H1 (cell line): Measurements from ENCODE around the gene UGGT2. TPM values are rescaled to one million over a fixed set of nuclear protein-coding genes. Genes with fewer than 3 reads are reported as not detected.

Source experiments
- CTCF ChIA-PET: fragments of 300-600 bp; sonication (Branson Sonifier 250); formaldehyde crosslinking; loops from one replicate; lab custom pipeline; 2021; ENCODE audit not compliant: partially characterized antibody; lab: Charles Lee
- POLR2A ChIA-PET: fragments of 300-600 bp; sonication (Branson Sonifier 250); formaldehyde crosslinking; loops from one replicate; lab custom pipeline; 2021; ENCODE audit warnings: inconsistent platforms; ENCODE audit not compliant: partially characterized antibody; lab: Charles Lee
- DNase-seq, 2 experiments: peaks; one replicate each; pipeline versions ENCODE4 v3.0.0 to v3.0.0-alpha.2; 2010 to 2022; ENCODE audit warnings: low spot score in 2 of 2, low read depth in 1 of 2, mixed read lengths in 1 of 2
- FAIRE-seq: peaks from 2 replicates; lab custom pipeline; 2011; peaks lifted over from hg19 to GRCh38; lab: Jason Lieb, UNC
- H2AFZ ChIP-seq: 2 replicates; pipeline ENCODE4 v1.8.1; 2012; ENCODE audit warnings: low read length, inconsistent platforms
- H2AK5ac ChIP-seq: 2 replicates; pipeline ENCODE4 v1.6.1; 2013; ENCODE audit warnings: low read depth, low read length
- H2BK120ac ChIP-seq: replicated peaks from 2 replicates; pipeline ENCODE3; 2013; ENCODE audit warnings: low read depth, low read length, inconsistent platforms
- H2BK12ac ChIP-seq: 2 replicates; pipeline ENCODE4 v1.6.1; 2013; ENCODE audit warnings: low read depth, low read length
- H2BK15ac ChIP-seq: 2 replicates; pipeline ENCODE4 v1.6.1; 2013; ENCODE audit warnings: low read length
- H2BK20ac ChIP-seq: 2 replicates; pipeline ENCODE4 v1.6.1; 2013; ENCODE audit warnings: low read length
- H2BK5ac ChIP-seq: 2 replicates; pipeline ENCODE4 v1.6.1; 2013; ENCODE audit warnings: low read depth, low read length
- H3K14ac ChIP-seq: 2 replicates; pipeline ENCODE4 v1.6.1; 2013; ENCODE audit warnings: inconsistent platforms; ENCODE audit not compliant: insufficient read length
- H3K18ac ChIP-seq: 2 replicates; pipeline ENCODE4 v1.6.1; 2013; ENCODE audit warnings: low read length; ENCODE audit errors: extremely low read depth
- H3K23ac ChIP-seq: 2 replicates; pipeline ENCODE4 v1.6.1; 2013; ENCODE audit warnings: inconsistent platforms; ENCODE audit not compliant: insufficient read length
- H3K23me2 ChIP-seq: 2 replicates; pipeline ENCODE4 v1.6.1; 2013; ENCODE audit warnings: low read depth, low read length
- H3K27ac ChIP-seq: 2 replicates; pipeline ENCODE4 v1.6.1; 2011; ENCODE audit warnings: low read depth, low read length, inconsistent platforms
- H3K27me3 ChIP-seq, 4 experiments: replicated peaks in 1 of 4; 1 replicate in 1 of 4; 2 replicates in 3 of 4; pipeline versions ENCODE4 v1.6.1 to v1.8.1; 2011 to 2013; ENCODE audit warnings: low read length in 3 of 4, mild to moderate bottlenecking in 3 of 4, inconsistent platforms in 2 of 4, mixed read lengths in 2 of 4, moderate library complexity in 1 of 4; ENCODE audit not compliant: control insufficient read depth in 3 of 4, insufficient read depth in 3 of 4; ENCODE audit errors: extremely low read depth in 1 of 4
- H3K36me3 ChIP-seq, 4 experiments: 2 replicates each; pipeline versions ENCODE4 v1.6.1 to v1.8.1; 2011 to 2013; ENCODE audit warnings: mild to moderate bottlenecking in 4 of 4, low read length in 3 of 4, moderate library complexity in 2 of 4, control low read depth in 1 of 4, inconsistent platforms in 1 of 4; ENCODE audit not compliant: insufficient read depth in 4 of 4, control insufficient read depth in 2 of 4
- H3K4ac ChIP-seq: replicated peaks from 2 replicates; pipeline ENCODE3; 2013; ENCODE audit warnings: low read length, low read depth, mixed read lengths, inconsistent platforms; ENCODE audit not compliant: insufficient read length
- H3K4me1 ChIP-seq, 4 experiments: replicated peaks in 1 of 4; 1 replicate in 1 of 4; 2 replicates in 3 of 4; pipeline versions ENCODE4 v1.6.1 to v1.8.1; 2011 to 2013; ENCODE audit warnings: low read length in 3 of 4, inconsistent platforms in 2 of 4, mixed read lengths in 1 of 4; ENCODE audit not compliant: insufficient read depth in 4 of 4, control insufficient read depth in 3 of 4
- H3K4me2 ChIP-seq, 2 experiments: 2 replicates each; pipeline versions ENCODE4 v1.6.1 to v1.8.1; 2011 to 2013; ENCODE audit warnings: low read depth in 2 of 2, low read length in 2 of 2, control low read depth in 1 of 2, inconsistent platforms in 1 of 2, mild to moderate bottlenecking in 1 of 2; ENCODE audit not compliant: insufficient read depth in 1 of 2
- H3K4me3 ChIP-seq, 4 experiments: fragments of 200-600, 300-600 bp in 1 of 4; sonication (generic), shearing (Covaris generic), sonication (Bioruptor Twin) in 1 of 4; 2 replicates each; pipeline versions ENCODE4 v1.5.1 to v1.8.1; 2011 to 2016; ENCODE audit warnings: low read length in 4 of 4, low read depth in 3 of 4, control low read depth in 2 of 4, inconsistent platforms in 2 of 4, mild to moderate bottlenecking in 2 of 4, mixed read lengths in 1 of 4, moderate library complexity in 1 of 4; ENCODE audit not compliant: insufficient read depth in 2 of 4; ENCODE audit errors: extremely low read depth in 1 of 4
- H3K56ac ChIP-seq: replicated peaks from 2 replicates; pipeline ENCODE3; 2013; ENCODE audit warnings: low read depth, mild to moderate bottlenecking, mixed read lengths, low read length, inconsistent platforms; ENCODE audit not compliant: insufficient read length
- H3K79me1 ChIP-seq: 2 replicates; pipeline ENCODE4 v1.6.1; 2013; ENCODE audit warnings: low read depth, low read length, control low read depth
- H3K79me2 ChIP-seq, 2 experiments: 2 replicates each; pipeline versions ENCODE4 v1.6.1 to v1.8.1; 2012 to 2013; ENCODE audit warnings: low read length in 2 of 2, mild to moderate bottlenecking in 2 of 2, inconsistent platforms in 1 of 2; ENCODE audit not compliant: insufficient read depth in 2 of 2, control insufficient read depth in 1 of 2
- H3K9ac ChIP-seq, 4 experiments: replicated peaks in 1 of 4; 1 replicate in 1 of 4; 2 replicates in 3 of 4; pipeline versions ENCODE4 v1.6.1 to v1.8.1; 2011 to 2013; ENCODE audit warnings: low read depth in 3 of 4, low read length in 3 of 4, control low read depth in 2 of 4, mild to moderate bottlenecking in 2 of 4, moderate library complexity in 2 of 4, inconsistent platforms in 1 of 4; ENCODE audit errors: extremely low read depth in 1 of 4
- H3K9me3 ChIP-seq, 2 experiments: 2 replicates each; pipeline versions ENCODE4 v1.6.1 to v1.8.1; 2012 to 2013; ENCODE audit warnings: mild to moderate bottlenecking in 2 of 2, moderate library complexity in 2 of 2, control low read depth in 1 of 2, inconsistent platforms in 1 of 2, low read depth in 1 of 2, low read length in 1 of 2, mixed read lengths in 1 of 2; ENCODE audit not compliant: insufficient read depth in 2 of 2
- H4K20me1 ChIP-seq, 2 experiments: replicated peaks in 1 of 2; 2 replicates each; pipeline versions ENCODE3 to v1.8.1; 2011 to 2013; ENCODE audit warnings: inconsistent platforms in 2 of 2, low read length in 2 of 2, mild to moderate bottlenecking in 1 of 2; ENCODE audit not compliant: insufficient read depth in 2 of 2, control insufficient read depth in 1 of 2
- H4K5ac ChIP-seq: 2 replicates; pipeline ENCODE4 v1.6.1; 2013; ENCODE audit warnings: low read length, low read depth, mixed read lengths, inconsistent platforms; ENCODE audit not compliant: insufficient read length
- H4K8ac ChIP-seq: 2 replicates; pipeline ENCODE4 v1.8.0; 2013; ENCODE audit warnings: mild to moderate bottlenecking, moderate library complexity, low read length, inconsistent platforms; ENCODE audit not compliant: insufficient read depth; ENCODE audit errors: extremely low read depth
- H4K91ac ChIP-seq: replicated peaks from 2 replicates; pipeline ENCODE3; 2013; ENCODE audit warnings: low read length, mixed read lengths, inconsistent platforms; ENCODE audit not compliant: insufficient read length
- ATF3 ChIP-seq: IDR thresholded peaks from 2 replicates; pipeline ENCODE4 v1.6.1; 2011; ENCODE audit warnings: low read depth, mild to moderate bottlenecking, low read length; ENCODE audit not compliant: insufficient read depth
- BRCA1 ChIP-seq: IDR thresholded peaks from 2 replicates; pipeline ENCODE4 v1.6.1; 2012; ENCODE audit warnings: low read depth, low read length, improper control_type of control experiment
- CTBP2 ChIP-seq: IDR thresholded peaks from 2 replicates; pipeline ENCODE4 v1.7.0; 2011; ENCODE audit warnings: borderline replicate concordance, mild to moderate bottlenecking, moderate library complexity, mixed read lengths, low read length; ENCODE audit not compliant: insufficient read depth, insufficient read length
- EP300 ChIP-seq, 2 experiments: IDR thresholded peaks; 1 replicate in 1 of 2; 2 replicates in 1 of 2; pipeline ENCODE4 v1.6.1; 2011 to 2012; ENCODE audit warnings: low read depth in 2 of 2, low read length in 2 of 2, mild to moderate bottlenecking in 2 of 2, borderline replicate concordance in 1 of 2, inconsistent platforms in 1 of 2, moderate library complexity in 1 of 2
- HDAC2 ChIP-seq, 2 experiments: fragments of 300-600 bp in 1 of 2; sonication (generic) in 1 of 2; IDR thresholded peaks; 2 replicates each; pipeline ENCODE4 v1.6.1; 2011 to 2012; ENCODE audit warnings: low read depth in 2 of 2, low read length in 2 of 2, mild to moderate bottlenecking in 2 of 2, moderate library complexity in 2 of 2, borderline replicate concordance in 1 of 2, inconsistent platforms in 1 of 2
- KDM1A ChIP-seq: fragments of 200-600, 300-600 bp; sonication (generic); IDR thresholded peaks from 2 replicates; pipeline ENCODE4 v1.7.1; 2016; ENCODE audit warnings: mild to moderate bottlenecking, low read length, borderline replicate concordance
- RAD21 ChIP-seq, 2 experiments: IDR thresholded peaks in 1 of 2; conservative IDR thresholded peaks in 1 of 2; 2 replicates each; pipeline ENCODE4 v1.6.1; 2011; ENCODE audit warnings: low read depth in 2 of 2, low read length in 2 of 2, improper control_type of control experiment in 1 of 2, inconsistent platforms in 1 of 2, mild to moderate bottlenecking in 1 of 2, moderate library complexity in 1 of 2
- RBBP5 ChIP-seq: IDR thresholded peaks from 2 replicates; pipeline ENCODE4 v1.7.1; 2012; ENCODE audit warnings: low read depth, mild to moderate bottlenecking, inconsistent platforms, low read length, moderate library complexity, borderline replicate concordance
- RXRA ChIP-seq: IDR thresholded peaks from 2 replicates; pipeline ENCODE4 v1.6.1; 2011; ENCODE audit warnings: low read depth, mild to moderate bottlenecking, low read length, moderate library complexity; ENCODE audit not compliant: insufficient read depth
- SIRT6 ChIP-seq: IDR thresholded peaks from one replicate; pipeline ENCODE4 v1.7.1; 2012; ENCODE audit warnings: low read length, inconsistent platforms
- SIX5 ChIP-seq: IDR thresholded peaks from 2 replicates; pipeline ENCODE4 v1.6.1; 2011; ENCODE audit warnings: mild to moderate bottlenecking, low read depth, low read length
- WGBS, 2 experiments: shearing (Covaris generic) in 1 of 2; methylation state at CpG; one replicate each; pipeline versions ENCODE4 v1.1.6 to v1.1.7; 2013 to 2015; ENCODE audit warnings: low lambda C conversion rate in 2 of 2, mixed read lengths in 2 of 2, inconsistent platforms in 1 of 2, low coverage in 1 of 2, missing lambda C conversion rate in 1 of 2; ENCODE audit not compliant: insufficient replicate concordance in 2 of 2, insufficient coverage in 1 of 2, insufficient read length in 1 of 2; ENCODE audit errors: extremely low coverage in 1 of 2, missing lambda C conversion rate in 1 of 2; 5-methylcytosine and 5-hydroxymethylcytosine counted together
- polyA plus RNA-seq, 7 experiments: library from polyadenylated mRNA; depleted of rRNA in 3 of 7; stranded (reverse) in 5 of 7; unstranded in 2 of 7; fragments of >200 nt in 5 of 7; fragments of 200-250 nt in 2 of 7; gene quantifications; 1 replicate in 5 of 7; 2 replicates in 1 of 7; 4 replicates in 1 of 7; pipeline versions ENCODE4 v1.2.1 to v1.2.3, GENCODE V29; 2011 to 2013; ENCODE audit warnings: missing spikeins in 2 of 7, mixed read lengths in 2 of 7
- total RNA-seq: library from RNA; stranded (reverse); fragmentation: NEBNext Ultra II Directional; extraction: Animal tissue kit (Norgen Biotek cat#: 25700); gene quantifications from 2 replicates; pipeline ENCODE4 v1.2.1, GENCODE V29; 2021

UGGT2 gene
- total and polyA plus RNA-seq, 2 of the 8 experiments (the other 6 are each of a cell fraction or from before 2014, with no cell fraction given): 5.9 to 25.1 TPM

GRCh38 chr13:95784161-95784899, 268.9 kb downstream of the UGGT2 start:
- Histone ChIP-seq H3K79me1 (no peaks in the 10 kb centered on the region), H3K23ac (no peak overlapping the region), H3K27ac (no peak overlapping the region), H2AK5ac (no peak overlapping the region), H3K27me3 (no peaks in the 10 kb centered on the region), H3K18ac (no peak overlapping the region), H2BK5ac (no peak overlapping the region), H4K91ac (no peak overlapping the region), H2BK12ac (no peak overlapping the region), H4K20me1 (no peaks in the 10 kb centered on the region), H3K23me2 (no peaks in the 10 kb centered on the region), H3K79me2 (no peaks in the 10 kb centered on the region), H3K36me3 (peaks cover 0 to 3% (median 0%) of the 10 kb centered on the region in 4 experiments; a peak in 2 of 8 replicates), H3K4me2 (no peak overlapping the region), H3K9me3 (no peaks in the 10 kb centered on the region), H3K4me3 (no peak overlapping the region), H4K8ac (no peak overlapping the region), H4K5ac (no peak overlapping the region), H2BK120ac (no peak overlapping the region), H3K9ac (no peak overlapping the region), H3K56ac (no peak overlapping the region), H2BK15ac (no peak overlapping the region), H2BK20ac (no peak overlapping the region), H3K4me1 (no peaks in the 10 kb centered on the region), H2AFZ (no peak overlapping the region), H3K4ac (no peak overlapping the region), H3K14ac (no peak overlapping the region)
- DNase-seq: no peak
- ChIA-PET CTCF (interaction anchor here (0.7 to 0.9 kb wide), 2 partner anchors 50 to 189 kb away, joined by 3 read pairs; no protein-coding TSS in a partner anchor), POLR2A (interaction anchor here (1.3 kb wide), 1 partner anchor 11 kb away, joined by 3 read pairs; no protein-coding TSS in a partner anchor)
- 90% methylated on average over 6 of the region's 6 CpGs; no CpG with 5 or more reads in 1 of the 2 experiments for WGBS, 2 experiments
- FAIRE-seq: no peak
- TF ChIP-seq KDM1A: no peak
- TF ChIP-seq SIRT6: no peak
- TF ChIP-seq RBBP5: no peak
- no peak for TF ChIP-seq SIX5
- TF ChIP-seq RAD21 (IDR thresholded peaks at IDR 0.05 in 1 of 2, conservative IDR thresholded peaks at IDR 0.05 in 1 of 2; ENCODE audit: low read depth in 2 of 2, low read length in 2 of 2): no peak
- TF ChIP-seq RXRA: no peak
- TF ChIP-seq BRCA1: no peak
- TF ChIP-seq HDAC2 (IDR thresholded peaks at IDR 0.05; ENCODE audit: borderline replicate concordance in 1 of 2, low read depth in 2 of 2, low read length in 2 of 2): no peak
- no peak for TF ChIP-seq ATF3
- no peak for TF ChIP-seq EP300 (IDR thresholded peaks at IDR 0.05; ENCODE audit: borderline replicate concordance in 1 of 2, low read depth in 2 of 2, low read length in 2 of 2)
- no peak for TF ChIP-seq CTBP2
